ENCODE data around the gene PTAR1. TPM values are rescaled to one million over a fixed set of nuclear protein-coding genes. Genes with fewer than 3 reads are reported as not detected.

PTAR1 gene, protein sequence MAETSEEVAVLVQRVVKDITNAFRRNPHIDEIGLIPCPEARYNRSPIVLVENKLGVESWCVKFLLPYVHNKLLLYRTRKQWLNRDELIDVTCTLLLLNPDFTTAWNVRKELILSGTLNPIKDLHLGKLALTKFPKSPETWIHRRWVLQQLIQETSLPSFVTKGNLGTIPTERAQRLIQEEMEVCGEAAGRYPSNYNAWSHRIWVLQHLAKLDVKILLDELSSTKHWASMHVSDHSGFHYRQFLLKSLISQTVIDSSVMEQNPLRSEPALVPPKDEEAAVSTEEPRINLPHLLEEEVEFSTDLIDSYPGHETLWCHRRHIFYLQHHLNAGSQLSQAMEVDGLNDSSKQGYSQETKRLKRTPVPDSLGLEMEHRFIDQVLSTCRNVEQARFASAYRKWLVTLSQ
- total RNA-seq (2014; rRNA removed): 20.0 and 22.9 TPM in 2 replicates
- Bru-seq, nascent RNA: percentile 73 among the genes with signal in this experiment
- percentile 77 among the genes with signal in this experiment for BruChase-seq, experiment 1, labeled RNA remaining after a 6-hour chase
- percentile 80 among the genes with signal in this experiment for BruChase-seq, experiment 2, labeled RNA remaining after a 2-hour chase
- long read RNA-seq, partial matches to known transcripts: 3 of 15 reads
- long read RNA-seq, other reads (novel, unspliced or antisense): 12 of 15 reads

DNA sequence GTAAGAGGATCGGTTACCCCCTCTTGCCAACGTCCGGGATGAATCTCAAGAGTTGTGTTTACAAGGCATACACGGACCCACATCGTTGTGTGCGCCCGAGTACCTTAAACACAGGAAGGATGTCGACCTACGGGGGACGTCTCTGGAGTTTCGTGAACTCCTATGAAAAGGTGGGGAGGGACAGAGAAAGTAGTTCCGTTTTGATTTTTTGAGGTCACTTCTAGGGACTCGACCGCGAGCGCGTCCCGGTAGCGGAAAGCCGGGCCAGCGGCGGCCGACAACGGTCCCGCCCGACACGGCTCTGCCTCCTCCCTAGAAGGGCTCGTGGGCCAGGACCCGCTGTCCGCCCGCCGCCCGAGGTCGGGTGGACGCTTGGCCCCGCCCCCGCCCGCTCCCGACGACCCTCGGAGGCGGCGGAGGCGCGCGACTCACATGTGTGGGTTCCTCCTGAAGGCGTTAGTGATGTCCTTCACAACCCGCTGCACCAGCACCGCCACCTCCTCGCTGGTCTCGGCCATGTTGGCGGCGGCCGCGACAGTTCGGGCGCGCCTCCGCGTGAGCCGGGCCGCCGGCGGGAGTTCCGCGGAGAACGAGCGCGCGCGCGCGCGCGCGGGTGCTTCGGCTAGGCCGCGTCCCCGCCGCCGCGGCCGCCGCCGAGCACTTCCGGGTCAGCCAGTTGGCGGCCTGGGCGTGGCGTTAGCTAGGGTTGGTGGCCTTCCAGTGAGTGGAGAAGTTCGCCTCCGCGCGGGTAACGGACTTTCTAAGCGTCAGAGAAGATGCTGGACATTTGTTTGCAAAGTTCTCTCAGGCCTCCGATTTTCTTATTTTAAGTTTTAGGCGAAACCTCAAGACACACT, at the start of gene PTAR1:
TSS of gene PTAR1 (minus strand) at position 591 of the 857 bp plus-strand sequence. CDS start at position 518, 73 bp downstream.
- Histone ChIP-seq H3F3A (ENCODE audit: low read length, unreplicated experiment) (no peaks in the 10 kb centered on the region), H3K36me3 (ENCODE audit: low read depth, low read length) (no peaks in the 10 kb centered on the region), H3K9me3 (ENCODE audit: low read length) (no peaks in the 10 kb centered on the region), H3K9me2 (replicated peaks; ENCODE audit: low read length) (no peaks in the 10 kb centered on the region), H3K4me3 (ENCODE audit: low read length) (peak within 1 kb of the TSS; percentile 99), H3K79me2 (ENCODE audit: low read length) (peaks cover 39% of the 10 kb centered on the region), H3K9ac (ENCODE audit: low read length) (peak within 1 kb of the TSS; percentile 85), H3K4me2 (ENCODE audit: low read length) (peak within 1 kb of the TSS; percentile 95), H2AFZ (ENCODE audit: low read length) (peak within 1 kb of the TSS; percentile 97), H3K4me1 (ENCODE audit: insufficient read depth, low read length) (peaks cover 6% of the 10 kb centered on the region; the same call in 1 of the 2 replicates), H4K20me1 (ENCODE audit: low read length) (no peaks in the 10 kb centered on the region), H3K27ac (ENCODE audit: low read length) (peak within 1 kb of the TSS; percentile 43; the same call in 1 of the 2 replicates), H3K27me3 (ENCODE audit: low read length) (no peaks in the 10 kb centered on the region)
- CTCF ChIA-PET: no interaction called here
- intact Hi-C loops (cut with micrococcal nuclease): loop anchor here (10.0 kb wide), 2 partner anchors 85 to 155 kb away; partner anchors contain the start of gene APBA1
- peak; percentile 82 for DNase-seq
- BruUV-seq (replicated peaks): no TSS peak
- peak; percentile 82 for ATAC-seq
- POLR2A ChIA-PET (ENCODE audit: unreplicated experiment): no interaction called here
- TF ChIP-seq, protein P1, sequence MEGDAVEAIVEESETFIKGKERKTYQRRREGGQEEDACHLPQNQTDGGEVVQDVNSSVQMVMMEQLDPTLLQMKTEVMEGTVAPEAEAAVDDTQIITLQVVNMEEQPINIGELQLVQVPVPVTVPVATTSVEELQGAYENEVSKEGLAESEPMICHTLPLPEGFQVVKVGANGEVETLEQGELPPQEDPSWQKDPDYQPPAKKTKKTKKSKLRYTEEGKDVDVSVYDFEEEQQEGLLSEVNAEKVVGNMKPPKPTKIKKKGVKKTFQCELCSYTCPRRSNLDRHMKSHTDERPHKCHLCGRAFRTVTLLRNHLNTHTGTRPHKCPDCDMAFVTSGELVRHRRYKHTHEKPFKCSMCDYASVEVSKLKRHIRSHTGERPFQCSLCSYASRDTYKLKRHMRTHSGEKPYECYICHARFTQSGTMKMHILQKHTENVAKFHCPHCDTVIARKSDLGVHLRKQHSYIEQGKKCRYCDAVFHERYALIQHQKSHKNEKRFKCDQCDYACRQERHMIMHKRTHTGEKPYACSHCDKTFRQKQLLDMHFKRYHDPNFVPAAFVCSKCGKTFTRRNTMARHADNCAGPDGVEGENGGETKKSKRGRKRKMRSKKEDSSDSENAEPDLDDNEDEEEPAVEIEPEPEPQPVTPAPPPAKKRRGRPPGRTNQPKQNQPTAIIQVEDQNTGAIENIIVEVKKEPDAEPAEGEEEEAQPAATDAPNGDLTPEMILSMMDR (conservative IDR thresholded peaks at IDR 0.05; ENCODE audit: low read depth, low read length): no peak
- no peak for TF ChIP-seq EZH2phosphoT487 (IDR thresholded peaks at IDR 0.05; ENCODE audit: borderline replicate concordance, low read length)

DNA sequence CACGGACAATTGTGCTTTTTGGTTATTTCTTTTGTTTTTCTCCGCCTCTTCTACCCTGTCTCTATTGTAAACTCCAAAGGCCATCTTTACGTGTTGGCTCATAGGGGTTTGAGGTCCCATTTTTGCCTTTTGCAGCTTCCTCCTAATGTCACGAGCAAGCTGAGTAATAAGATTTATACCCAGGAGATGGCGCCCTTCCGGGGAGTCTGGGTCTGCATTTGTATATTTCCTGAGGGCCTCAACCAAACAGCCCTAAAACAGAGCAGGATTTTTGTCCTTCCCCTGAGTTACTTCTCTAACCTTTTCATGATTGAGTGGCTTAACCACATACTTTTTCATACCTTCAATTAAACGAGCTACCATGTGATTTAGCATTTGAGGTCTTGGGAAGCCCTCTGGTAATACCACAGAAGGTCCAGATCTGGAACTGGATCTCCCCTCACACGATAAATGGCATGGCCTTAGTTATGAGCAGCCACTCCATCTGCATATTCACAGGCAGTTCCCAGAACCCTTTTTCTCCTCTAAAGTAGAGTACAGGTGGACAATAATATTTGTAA, 49.6 kb upstream of the PTAR1 start:
- DNase-seq (peak; percentile 37), ATAC-seq (no peak)
- Histone ChIP-seq H3K4me2 (ENCODE audit: low read length) (no peak overlapping the region), H3K9me3 (ENCODE audit: low read length) (no peaks in the 10 kb centered on the region), H3K79me2 (ENCODE audit: low read length) (no peaks in the 10 kb centered on the region), H3K27me3 (ENCODE audit: low read length) (no peaks in the 10 kb centered on the region), H3K9me2 (replicated peaks; ENCODE audit: low read length) (no peaks in the 10 kb centered on the region), H3K4me3 (ENCODE audit: low read length) (no peak overlapping the region), H3K36me3 (ENCODE audit: low read depth, low read length) (no peaks in the 10 kb centered on the region), H3K4me1 (ENCODE audit: insufficient read depth, low read length) (no peaks in the 10 kb centered on the region), H3F3A (ENCODE audit: low read length, unreplicated experiment) (no peaks in the 10 kb centered on the region), H3K9ac (ENCODE audit: low read length) (no peak overlapping the region), H4K20me1 (ENCODE audit: low read length) (no peaks in the 10 kb centered on the region), H2AFZ (ENCODE audit: low read length) (no peak overlapping the region), H3K27ac (ENCODE audit: low read length) (no peak overlapping the region)
- ChIA-PET POLR2A (ENCODE audit: unreplicated experiment) (interaction anchor here (0.5 kb wide), 1 partner anchor 120 kb away, joined by 8 read pairs; no protein-coding TSS in a partner anchor), CTCF (interaction anchor here (1.0 kb wide), 1 partner anchor 122 kb away, joined by 4 read pairs; no protein-coding TSS in a partner anchor)
- intact Hi-C loops (cut with micrococcal nuclease): loop anchor here (5.0 kb wide), 2 partner anchors 108 to 123 kb away; no protein-coding TSS in a partner anchor
- TF ChIP-seq EZH2phosphoT487 (IDR thresholded peaks at IDR 0.05; ENCODE audit: borderline replicate concordance, low read length): no peak
- TF ChIP-seq, protein P1 (conservative IDR thresholded peaks at IDR 0.05; ENCODE audit: low read depth, low read length): peak; percentile 59
- TF ChIP-seq EZH2 (IDR thresholded peaks at IDR 0.05; ENCODE audit: low read length, unreplicated experiment): no peak
- no TSS peak for BruUV-seq (replicated peaks)

Data from PC-3 (cell line).